ENCODE results near the gene ZNF519.
A peak's percentile ranks its signal among the peaks of the same experiment; 100 is the strongest.

Gene ZNF519

GRCh38 chr18:14093307-14093915 lies 38.8 kb downstream of the ZNF519 start:
- no peaks in the 10 kb centered on the region for H3K27me3 ChIP-seq (ENCODE audit: low read depth)
- H3K4me3 ChIP-seq = no peak overlapping the region
- in situ Hi-C loops (cut with MboI; ENCODE audit: low sequenced_read_pairs) = loop anchor here (25.0 kb wide), 2 partner anchors 106 to 531 kb away; no protein-coding TSS in a partner anchor
- peaks cover 6% of the 10 kb centered on the region for H3K4me1 ChIP-seq
- DNase-seq (ENCODE audit: low spot score in 2 of 2) = no peak
- H3K36me3 ChIP-seq (replicated peaks) = no peaks in the 10 kb centered on the region
- no peaks in the 10 kb centered on the region for H3K9me3 ChIP-seq

GRCh38 chr18:14092625-14093306 lies 39.5 kb downstream of the ZNF519 start:
- Histone ChIP-seq H3K4me3 (no peak overlapping the region), H3K36me3 (replicated peaks) (no peaks in the 10 kb centered on the region), H3K4me1 (peaks cover 6% of the 10 kb centered on the region), H3K27me3 (ENCODE audit: low read depth) (no peaks in the 10 kb centered on the region), H3K9me3 (no peaks in the 10 kb centered on the region)
- in situ Hi-C loops (cut with MboI; ENCODE audit: low sequenced_read_pairs) = loop anchor here (25.0 kb wide), 2 partner anchors 105 to 530 kb away; no protein-coding TSS in a partner anchor
- no peak for DNase-seq (ENCODE audit: low spot score in 2 of 2)

DNA sequence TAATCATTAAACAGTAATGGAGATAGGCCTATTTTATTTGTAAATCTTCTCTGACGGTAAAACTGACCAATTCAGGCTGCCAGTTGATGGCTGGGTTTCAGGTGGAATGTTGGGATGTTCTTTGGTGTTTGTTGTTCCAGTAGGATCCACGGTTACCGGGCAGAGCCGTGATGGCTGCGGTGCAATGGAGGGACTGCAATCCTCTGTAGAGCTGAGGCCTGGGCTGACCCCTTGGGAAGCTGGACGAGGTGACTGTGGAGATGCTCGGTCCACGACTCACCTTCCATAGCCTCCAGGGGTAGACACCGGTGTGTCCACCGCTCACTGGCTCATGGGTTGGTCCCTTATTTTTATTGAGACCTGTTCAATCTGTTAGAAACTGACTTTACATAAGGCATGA lies 42.5 kb downstream of the ZNF519 start:
- in situ Hi-C loops (cut with MboI; ENCODE audit: low sequenced_read_pairs) = loop anchor here (5.0 to 25.0 kb wide), 3 partner anchors 102 to 527 kb away; partner anchors contain the start of gene MC5R
- DNase-seq (ENCODE audit: low spot score in 2 of 2) = no peak
- H3K4me3 ChIP-seq = no peak overlapping the region
- H3K4me1 ChIP-seq = peaks cover 6% of the 10 kb centered on the region
- no peaks in the 10 kb centered on the region for H3K27me3 ChIP-seq (ENCODE audit: low read depth)
- H3K9me3 ChIP-seq = no peaks in the 10 kb centered on the region
- no peaks in the 10 kb centered on the region for H3K36me3 ChIP-seq (replicated peaks)

GRCh38 chr18:14089191-14089590 lies 43.0 kb downstream of the ZNF519 start:
- no peak for DNase-seq (ENCODE audit: low spot score in 2 of 2)
- no peaks in the 10 kb centered on the region for H3K27me3 ChIP-seq (ENCODE audit: low read depth)
- H3K9me3 ChIP-seq = no peaks in the 10 kb centered on the region
- in situ Hi-C loops (cut with MboI; ENCODE audit: low sequenced_read_pairs) = loop anchor here (5.0 to 25.0 kb wide), 3 partner anchors 102 to 527 kb away; partner anchors contain the start of gene MC5R
- peaks cover 6% of the 10 kb centered on the region for H3K4me1 ChIP-seq
- H3K36me3 ChIP-seq (replicated peaks) = no peaks in the 10 kb centered on the region
- no peak overlapping the region for H3K4me3 ChIP-seq

DNA sequence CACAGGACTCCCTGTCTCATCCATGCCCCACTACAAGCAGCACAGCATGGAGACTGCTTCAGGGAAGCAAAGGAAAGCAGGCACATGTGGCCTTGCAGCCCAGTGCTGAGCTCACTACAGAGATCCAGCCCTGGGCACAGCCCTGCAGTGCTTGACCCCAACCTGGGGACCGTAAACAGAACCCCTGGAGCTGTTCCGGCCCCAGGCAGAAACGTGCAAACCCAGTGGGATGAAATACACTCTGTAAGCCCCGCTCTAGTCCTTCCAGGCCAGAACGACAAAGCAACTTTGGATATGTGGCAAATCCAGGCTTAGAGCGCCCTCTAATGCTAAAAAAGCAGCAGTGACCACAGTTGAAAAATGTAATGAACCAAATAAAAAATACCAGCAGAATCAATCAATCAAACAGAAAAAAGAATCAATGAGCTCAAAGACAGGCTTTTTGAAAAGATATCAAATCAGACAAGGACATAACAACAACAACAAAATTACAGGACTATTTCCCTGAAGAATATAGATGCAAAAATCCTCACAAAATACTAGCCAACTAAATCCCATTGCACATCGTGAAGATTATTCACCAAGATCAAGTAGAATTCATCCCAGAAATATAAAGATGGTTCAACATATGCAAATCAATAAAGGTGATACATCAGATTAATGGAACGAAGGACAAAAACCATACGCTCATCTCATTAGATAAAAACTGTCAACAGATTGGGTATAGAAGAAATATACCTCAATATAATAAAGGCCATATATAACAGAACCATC lies 45.6 kb downstream of the ZNF519 start:
- in situ Hi-C loops (cut with MboI; ENCODE audit: low sequenced_read_pairs) = loop anchor here (5.0 to 25.0 kb wide), 3 partner anchors 99 to 524 kb away; partner anchors contain the start of gene MC5R
- no peaks in the 10 kb centered on the region for H3K27me3 ChIP-seq (ENCODE audit: low read depth)
- H3K9me3 ChIP-seq = no peaks in the 10 kb centered on the region
- peak; percentile 57 to 65 for DNase-seq (ENCODE audit: low spot score in 2 of 2)
- H3K4me3 ChIP-seq = no peak overlapping the region
- no peaks in the 10 kb centered on the region for H3K4me1 ChIP-seq
- no peaks in the 10 kb centered on the region for H3K36me3 ChIP-seq (replicated peaks)

DNA sequence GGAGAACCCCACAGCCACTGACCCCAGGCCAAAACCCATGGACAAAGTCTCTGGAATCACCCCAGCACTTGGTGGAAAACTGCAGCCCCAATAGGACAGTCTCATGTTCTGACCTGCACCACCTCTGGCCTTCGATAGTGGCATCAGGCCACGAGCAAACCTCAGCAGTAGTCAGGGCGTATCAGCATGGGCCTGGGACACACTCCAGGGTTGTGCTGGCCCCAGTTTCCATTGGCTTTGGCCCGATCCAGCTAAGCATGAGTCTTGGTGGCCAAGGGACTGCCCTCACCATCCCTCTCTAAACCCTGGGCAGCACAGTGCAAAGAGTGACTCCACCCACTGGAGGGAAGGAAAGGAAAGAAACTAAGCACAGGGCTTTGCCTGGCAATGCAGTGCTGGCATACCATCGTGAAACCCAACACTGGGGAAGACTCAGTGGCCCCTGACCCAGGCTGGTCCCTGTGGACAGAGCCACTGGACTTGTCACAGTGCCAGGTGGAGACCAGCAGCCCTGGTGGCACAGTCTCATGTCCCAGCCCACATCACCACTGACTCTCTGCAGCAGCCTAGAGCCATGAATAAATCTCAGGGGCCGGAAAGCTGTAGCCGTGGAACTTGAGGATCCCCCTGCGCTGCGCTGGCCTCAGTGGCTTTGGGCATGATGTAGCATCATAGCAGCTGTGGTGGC lies 46.3 kb downstream of the ZNF519 start:
- H3K4me1 ChIP-seq = no peaks in the 10 kb centered on the region
- H3K36me3 ChIP-seq (replicated peaks) = no peaks in the 10 kb centered on the region
- H3K4me3 ChIP-seq = no peak overlapping the region
- no peaks in the 10 kb centered on the region for H3K27me3 ChIP-seq (ENCODE audit: low read depth)
- in situ Hi-C loops (cut with MboI; ENCODE audit: low sequenced_read_pairs) = loop anchor here (5.0 to 25.0 kb wide), 3 partner anchors 99 to 524 kb away; partner anchors contain the start of gene MC5R
- H3K9me3 ChIP-seq = no peaks in the 10 kb centered on the region
- no peak for DNase-seq (ENCODE audit: low spot score in 2 of 2)

DNA sequence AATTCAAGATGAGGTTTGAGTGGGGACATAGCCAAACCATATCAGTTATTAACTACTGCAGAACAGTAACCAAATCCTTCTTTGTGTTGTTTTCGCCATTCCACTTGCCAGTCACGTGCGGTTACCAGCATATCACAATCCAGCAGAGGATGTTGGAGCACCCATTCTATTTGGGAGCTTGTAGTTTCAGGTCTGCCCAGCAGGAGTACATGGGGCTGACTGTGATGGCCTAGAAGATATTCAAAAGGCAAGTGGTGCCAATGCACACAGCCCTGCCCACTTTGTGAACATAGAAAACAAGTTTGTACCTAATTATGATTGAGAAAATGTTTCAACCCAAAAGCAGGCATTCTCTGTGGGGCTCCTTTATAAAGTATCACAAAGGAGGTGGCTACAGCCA lies 57.0 kb downstream of the ZNF519 start:
- in situ Hi-C loops (cut with MboI; ENCODE audit: low sequenced_read_pairs) = loop anchor here (25.0 kb wide), 2 partner anchors 88 to 513 kb away; no protein-coding TSS in a partner anchor
- H3K27me3 ChIP-seq (ENCODE audit: low read depth) = no peaks in the 10 kb centered on the region
- no peak for DNase-seq (ENCODE audit: low spot score in 2 of 2)
- no peaks in the 10 kb centered on the region; the same call in 1 of the 2 replicates for H3K36me3 ChIP-seq (replicated peaks)
- no peak overlapping the region for H3K4me3 ChIP-seq
- H3K4me1 ChIP-seq = no peaks in the 10 kb centered on the region
- no peaks in the 10 kb centered on the region for H3K9me3 ChIP-seq

- Histone ChIP-seq H3K27me3 (ENCODE audit: low read depth) (no peaks in the 10 kb centered on the region), H3K36me3 (replicated peaks) (no peaks in the 10 kb centered on the region; the same call in 1 of the 2 replicates), H3K4me3 (no peak overlapping the region), H3K4me1 (no peaks in the 10 kb centered on the region), H3K9me3 (no peaks in the 10 kb centered on the region)
- in situ Hi-C loops (cut with MboI; ENCODE audit: low sequenced_read_pairs) = no loop called here
- DNase-seq (ENCODE audit: low spot score in 2 of 2) = peak; percentile 28 to 34
Measured at GRCh38 chr18:14074187-14074586, 58.0 kb downstream of the ZNF519 start.

DNA sequence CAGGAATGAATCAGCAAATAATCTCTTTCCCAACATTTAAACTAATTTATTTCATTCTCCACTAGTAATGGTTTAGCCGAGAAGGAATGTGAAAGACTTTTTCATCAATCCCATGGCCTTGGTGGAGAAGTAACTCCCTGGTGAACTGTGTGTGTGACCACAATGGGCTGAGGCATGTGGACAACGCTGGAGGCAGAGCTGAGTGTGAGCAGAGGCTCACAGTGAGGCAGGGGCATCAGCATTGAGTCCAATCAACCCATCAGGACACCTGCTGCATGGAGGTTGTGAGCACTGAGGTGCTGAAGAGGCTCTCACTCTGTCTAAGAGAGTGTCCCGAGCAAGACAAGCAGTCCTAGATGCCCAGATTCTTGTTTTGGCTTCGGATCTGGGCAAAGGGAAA lies 78.6 kb downstream of the ZNF519 start:
- no peaks in the 10 kb centered on the region for H3K9me3 ChIP-seq
- in situ Hi-C loops (cut with MboI; ENCODE audit: low sequenced_read_pairs) = no loop called here
- DNase-seq (ENCODE audit: low spot score in 2 of 2) = no peak
- no peaks in the 10 kb centered on the region for H3K27me3 ChIP-seq (ENCODE audit: low read depth)
- no peaks in the 10 kb centered on the region for H3K4me1 ChIP-seq
- no peak overlapping the region for H3K4me3 ChIP-seq
- no peaks in the 10 kb centered on the region for H3K36me3 ChIP-seq (replicated peaks)

Data from HAP-1 (cell line).